ENCODE results near the gene TKTL1.

The TKTL1 gene

DNA sequence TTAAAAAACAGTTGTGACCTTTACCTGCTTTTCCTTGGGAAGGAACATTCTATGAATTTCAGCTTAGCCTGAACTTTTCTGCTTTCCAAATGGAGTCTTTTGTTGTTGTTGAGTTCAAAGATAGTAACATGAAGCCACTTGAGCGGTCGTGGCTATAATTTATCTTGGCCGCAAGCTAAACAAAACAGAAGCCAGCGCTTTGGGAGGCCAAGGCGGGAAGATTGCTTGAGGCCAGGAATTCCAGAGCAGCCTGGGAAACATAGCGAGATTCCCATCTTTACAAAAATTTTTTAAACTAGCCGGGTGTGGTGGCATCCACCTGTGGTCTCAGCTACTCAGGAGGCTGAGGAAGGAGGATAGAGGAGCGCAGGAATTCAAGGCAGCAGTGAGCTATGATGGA lies 29.9 kb downstream of the TKTL1 start:
- H3F3A ChIP-seq (ENCODE audit: control insufficient read depth, insufficient read depth): no peaks in the 10 kb centered on the region
- peaks cover 9% of the 10 kb centered on the region for H3K27me3 ChIP-seq (ENCODE audit: control insufficient read depth, low read length)
- no peaks in the 10 kb centered on the region for H3K9me3 ChIP-seq (ENCODE audit: control insufficient read depth, insufficient read depth, low read length)
- TF ChIP-seq, protein P1, sequence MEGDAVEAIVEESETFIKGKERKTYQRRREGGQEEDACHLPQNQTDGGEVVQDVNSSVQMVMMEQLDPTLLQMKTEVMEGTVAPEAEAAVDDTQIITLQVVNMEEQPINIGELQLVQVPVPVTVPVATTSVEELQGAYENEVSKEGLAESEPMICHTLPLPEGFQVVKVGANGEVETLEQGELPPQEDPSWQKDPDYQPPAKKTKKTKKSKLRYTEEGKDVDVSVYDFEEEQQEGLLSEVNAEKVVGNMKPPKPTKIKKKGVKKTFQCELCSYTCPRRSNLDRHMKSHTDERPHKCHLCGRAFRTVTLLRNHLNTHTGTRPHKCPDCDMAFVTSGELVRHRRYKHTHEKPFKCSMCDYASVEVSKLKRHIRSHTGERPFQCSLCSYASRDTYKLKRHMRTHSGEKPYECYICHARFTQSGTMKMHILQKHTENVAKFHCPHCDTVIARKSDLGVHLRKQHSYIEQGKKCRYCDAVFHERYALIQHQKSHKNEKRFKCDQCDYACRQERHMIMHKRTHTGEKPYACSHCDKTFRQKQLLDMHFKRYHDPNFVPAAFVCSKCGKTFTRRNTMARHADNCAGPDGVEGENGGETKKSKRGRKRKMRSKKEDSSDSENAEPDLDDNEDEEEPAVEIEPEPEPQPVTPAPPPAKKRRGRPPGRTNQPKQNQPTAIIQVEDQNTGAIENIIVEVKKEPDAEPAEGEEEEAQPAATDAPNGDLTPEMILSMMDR (IDR thresholded peaks at IDR 0.05; ENCODE audit: low read depth, low read length, poor library complexity, severe bottlenecking): no peak
- TF ChIP-seq EZH2phosphoT487 (IDR thresholded peaks at IDR 0.05; ENCODE audit: borderline replicate concordance, low read length): no peak
- H3K4me1 ChIP-seq (ENCODE audit: control insufficient read depth, low read length): peaks cover 38% of the 10 kb centered on the region
- no peak overlapping the region for H3K27ac ChIP-seq (ENCODE audit: low read depth, low read length)
- no peaks in the 10 kb centered on the region for H4K20me1 ChIP-seq (ENCODE audit: control insufficient read depth, insufficient read depth, low read depth, low read length)
- no peaks in the 10 kb centered on the region for H3K79me2 ChIP-seq (ENCODE audit: control insufficient read depth, low read length)
- H3K4me2 ChIP-seq (ENCODE audit: low read length): no peak overlapping the region
- no peak overlapping the region for H3K4me3 ChIP-seq (ENCODE audit: low read length)
- H3K9me2 ChIP-seq (replicated peaks; ENCODE audit: control insufficient read depth, low read length): no peaks in the 10 kb centered on the region
- H3K36me3 ChIP-seq (ENCODE audit: control insufficient read depth, low read length): no peaks in the 10 kb centered on the region

DNA sequence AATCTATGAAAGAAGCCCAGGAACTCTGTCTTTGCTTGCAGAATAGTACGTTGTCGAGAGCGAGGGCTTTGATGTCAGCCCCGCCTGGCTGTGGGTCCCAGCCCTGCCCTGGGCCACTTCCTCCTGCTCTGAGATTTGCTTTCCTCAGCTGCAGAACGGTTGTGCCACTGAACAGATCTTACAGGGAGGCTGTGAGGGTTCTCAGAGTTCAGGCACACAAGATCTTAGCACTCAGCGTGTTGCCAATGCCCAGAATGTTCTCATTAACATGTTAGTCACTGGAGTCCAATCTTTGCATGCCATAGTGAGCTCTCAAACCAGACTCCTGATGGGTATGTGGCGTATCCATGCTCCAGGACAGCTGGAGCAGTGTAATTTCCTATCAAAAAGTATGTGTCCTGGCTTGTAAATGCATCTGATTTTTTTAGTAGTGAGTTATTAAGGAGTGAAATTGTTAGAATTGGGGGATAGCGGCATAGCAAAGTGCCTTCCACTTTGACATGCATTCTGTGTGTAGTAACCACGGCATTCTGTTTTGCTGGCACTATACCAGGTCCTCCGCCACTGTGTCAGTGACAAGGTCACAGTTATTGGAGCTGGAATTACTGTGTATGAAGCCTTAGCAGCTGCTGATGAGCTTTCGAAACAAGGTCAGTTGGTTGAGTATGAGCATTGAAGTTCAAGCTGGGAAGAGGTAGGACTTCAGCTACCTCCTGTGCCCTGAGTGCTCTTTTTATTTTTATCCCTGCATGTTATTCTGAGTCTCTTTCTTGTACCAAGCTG lies 31.6 kb downstream of the TKTL1 start:
- TF ChIP-seq, protein P1 (IDR thresholded peaks at IDR 0.05; ENCODE audit: low read depth, low read length, poor library complexity, severe bottlenecking): no peak
- TF ChIP-seq EZH2phosphoT487 (IDR thresholded peaks at IDR 0.05; ENCODE audit: borderline replicate concordance, low read length): no peak
- no peaks in the 10 kb centered on the region for H3F3A ChIP-seq (ENCODE audit: control insufficient read depth, insufficient read depth)
- H3K27me3 ChIP-seq (ENCODE audit: control insufficient read depth, low read length): peaks cover 9% of the 10 kb centered on the region
- H3K27ac ChIP-seq (ENCODE audit: low read depth, low read length): no peak overlapping the region
- no peak overlapping the region; the same call in 1 of the 2 replicates for H3K4me2 ChIP-seq (ENCODE audit: low read length)
- H3K4me1 ChIP-seq (ENCODE audit: control insufficient read depth, low read length): peaks cover 22% of the 10 kb centered on the region
- no peaks in the 10 kb centered on the region for H3K79me2 ChIP-seq (ENCODE audit: control insufficient read depth, low read length)
- H3K9me3 ChIP-seq (ENCODE audit: control insufficient read depth, insufficient read depth, low read length): no peaks in the 10 kb centered on the region
- H3K9me2 ChIP-seq (replicated peaks; ENCODE audit: control insufficient read depth, low read length): no peaks in the 10 kb centered on the region
- no peaks in the 10 kb centered on the region for H3K36me3 ChIP-seq (ENCODE audit: control insufficient read depth, low read length)
- no peak overlapping the region for H3K4me3 ChIP-seq (ENCODE audit: low read length)
- no peaks in the 10 kb centered on the region for H4K20me1 ChIP-seq (ENCODE audit: control insufficient read depth, insufficient read depth, low read depth, low read length)

DNA sequence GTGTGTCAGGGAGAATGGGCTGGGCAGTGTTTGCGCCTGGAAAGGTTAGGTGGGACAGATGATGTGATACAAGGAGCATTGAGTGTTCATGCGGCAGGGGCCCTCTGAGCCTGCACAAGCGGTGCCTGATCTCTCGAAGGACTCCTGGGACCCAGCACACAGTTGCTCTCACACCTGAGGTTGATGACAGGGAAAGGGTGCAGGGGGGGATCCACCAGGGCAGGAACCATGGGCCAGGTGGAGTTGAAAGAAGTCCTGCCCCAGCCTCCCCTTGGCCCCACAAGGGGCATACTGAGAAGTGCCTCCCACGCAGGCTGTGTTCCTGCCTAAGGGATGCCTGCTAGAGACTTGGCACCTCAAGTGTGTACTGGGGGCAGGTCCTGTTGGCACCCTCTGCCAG lies 33.1 kb downstream of the TKTL1 start:
- Histone ChIP-seq H3K36me3 (ENCODE audit: control insufficient read depth, low read length) (no peaks in the 10 kb centered on the region), H3K9me2 (replicated peaks; ENCODE audit: control insufficient read depth, low read length) (no peaks in the 10 kb centered on the region)

More for the DNA sequence above, 33.1 kb downstream of the TKTL1 start:
- Histone ChIP-seq H3K4me1 (ENCODE audit: control insufficient read depth, low read length) (peaks cover 14% of the 10 kb centered on the region), H3K4me3 (ENCODE audit: low read length) (no peak overlapping the region), H3K79me2 (ENCODE audit: control insufficient read depth, low read length) (no peaks in the 10 kb centered on the region), H3K27me3 (ENCODE audit: control insufficient read depth, low read length) (peaks cover 6% of the 10 kb centered on the region), H4K20me1 (ENCODE audit: control insufficient read depth, insufficient read depth, low read depth, low read length) (no peaks in the 10 kb centered on the region), H3K9me3 (ENCODE audit: control insufficient read depth, insufficient read depth, low read length) (no peaks in the 10 kb centered on the region), H3F3A (ENCODE audit: control insufficient read depth, insufficient read depth) (no peaks in the 10 kb centered on the region), H3K27ac (ENCODE audit: low read depth, low read length) (no peak overlapping the region), H3K4me2 (ENCODE audit: low read length) (no peak overlapping the region)
- TF ChIP-seq EZH2phosphoT487 (IDR thresholded peaks at IDR 0.05; ENCODE audit: borderline replicate concordance, low read length): no peak
- TF ChIP-seq, protein P1 (IDR thresholded peaks at IDR 0.05; ENCODE audit: low read depth, low read length, poor library complexity, severe bottlenecking): no peak

Measured in DOHH2 (cell line).